ENCODE data around the gene MDC1.
"Not testable (repeated sequence)": the region's sequence is repeated elsewhere in the genome, so short reads cannot be mapped to it uniquely, and the experiment has no call there.

Gene MDC1

DNA sequence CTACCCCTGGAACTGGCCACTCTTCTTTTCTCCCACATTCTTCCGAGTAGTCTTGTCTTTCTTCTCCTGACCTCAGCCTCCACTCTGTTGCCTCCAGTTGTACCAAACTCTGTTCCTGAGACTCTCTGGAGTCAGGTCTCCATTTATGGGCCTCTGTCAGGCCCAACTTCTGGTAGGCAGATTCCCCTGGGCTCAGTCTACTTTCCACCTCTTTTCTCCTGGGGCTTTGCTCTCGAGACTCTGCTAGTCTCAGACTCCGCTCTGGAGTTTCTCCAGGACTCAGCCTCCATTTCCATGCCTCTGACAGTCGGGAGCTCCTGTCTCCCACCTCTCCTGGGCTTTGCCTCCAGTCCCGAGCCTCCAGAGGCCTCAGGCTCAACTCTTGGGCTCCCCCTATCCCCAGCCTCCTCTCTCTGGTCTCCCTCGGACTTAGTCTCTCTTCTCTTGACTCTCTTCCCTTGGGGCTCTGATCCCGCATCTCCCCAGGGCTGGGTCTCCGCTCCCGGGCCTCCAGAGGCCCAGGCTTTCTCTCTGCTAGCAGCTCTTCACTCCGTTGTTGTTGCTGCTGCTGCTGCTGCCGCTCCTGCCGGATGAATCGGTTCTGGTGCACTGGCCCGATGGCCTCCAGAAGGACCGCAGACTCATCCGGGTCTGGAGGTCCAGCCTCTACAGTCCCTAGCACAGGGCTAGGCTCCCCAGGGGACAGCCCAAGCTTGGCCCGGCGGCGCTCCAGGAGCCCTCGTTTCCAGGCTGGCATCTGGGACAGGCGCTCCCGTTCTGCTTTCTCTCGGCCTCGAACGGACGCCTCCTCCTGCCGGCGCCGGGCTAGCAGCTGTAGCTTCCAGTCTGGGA lies 31.7 kb downstream of the MDC1 start:
- in situ Hi-C loops (cut with MboI; ENCODE audit: low sequenced_read_pairs): no loop called here

DNA sequence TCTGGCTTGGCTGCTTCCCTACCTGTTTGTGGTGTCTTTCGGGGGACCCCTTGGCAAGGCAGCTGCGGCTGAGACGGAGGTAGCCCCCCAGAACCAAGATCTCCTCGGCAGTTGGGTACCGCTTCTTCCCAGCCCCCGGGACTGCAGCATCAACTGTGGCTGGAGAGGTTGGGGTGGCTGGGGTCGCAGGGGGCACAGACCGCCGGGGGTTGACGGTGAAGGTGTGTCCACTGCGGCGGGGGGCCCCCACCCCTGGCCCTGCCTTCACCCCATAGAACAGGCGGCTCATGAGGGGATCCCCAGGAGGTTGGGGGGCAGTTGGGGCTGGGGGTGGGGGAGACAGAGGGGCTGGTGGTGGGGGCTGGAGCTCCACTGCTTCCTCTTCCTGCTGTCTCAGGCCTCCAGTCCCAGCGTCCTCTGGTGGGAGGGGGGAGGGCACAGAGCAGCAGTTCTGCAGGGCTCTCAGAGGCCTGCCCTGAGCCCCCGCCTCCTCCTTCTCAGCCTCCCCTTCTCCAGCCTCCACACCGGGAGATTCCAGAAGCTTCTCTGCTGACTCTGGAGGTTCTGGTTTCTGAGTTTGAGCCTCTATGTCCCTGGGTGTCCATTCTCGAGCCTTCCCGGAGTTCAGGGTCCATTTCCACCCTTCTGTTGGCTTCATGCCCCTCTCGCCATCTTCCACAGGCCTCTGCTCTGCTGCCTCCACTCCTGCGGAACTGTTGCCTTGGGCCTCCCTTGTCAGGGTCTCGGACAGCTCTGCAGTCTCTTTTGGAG lies 32.5 kb downstream of the MDC1 start:
- in situ Hi-C loops (cut with MboI; ENCODE audit: low sequenced_read_pairs): loop anchor here (5.0 kb wide), 1 partner anchor 33 kb away; the partner anchor contains the start of gene MDC1

DNA sequence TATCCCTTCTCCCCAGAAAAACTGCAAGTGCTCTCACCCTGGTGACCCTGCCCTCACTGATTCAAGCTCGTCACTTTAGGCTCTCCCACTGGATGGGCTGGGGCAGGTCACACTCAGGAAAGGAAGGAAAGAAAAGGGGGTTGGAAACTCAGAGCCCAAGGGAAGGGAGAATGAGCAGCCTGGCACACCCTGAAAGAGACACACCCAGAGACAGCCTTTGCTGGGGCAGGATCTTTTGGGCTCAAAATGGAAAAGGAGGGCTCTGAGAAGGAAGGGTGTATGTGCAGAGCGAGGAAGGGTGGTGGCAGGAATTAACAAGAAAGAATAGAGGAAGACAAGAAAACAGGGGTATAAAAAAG lies 33.1 kb downstream of the MDC1 start:
- in situ Hi-C loops (cut with MboI; ENCODE audit: low sequenced_read_pairs): loop anchor here (5.0 kb wide), 1 partner anchor 33 kb away; the partner anchor contains the start of gene MDC1

DNA sequence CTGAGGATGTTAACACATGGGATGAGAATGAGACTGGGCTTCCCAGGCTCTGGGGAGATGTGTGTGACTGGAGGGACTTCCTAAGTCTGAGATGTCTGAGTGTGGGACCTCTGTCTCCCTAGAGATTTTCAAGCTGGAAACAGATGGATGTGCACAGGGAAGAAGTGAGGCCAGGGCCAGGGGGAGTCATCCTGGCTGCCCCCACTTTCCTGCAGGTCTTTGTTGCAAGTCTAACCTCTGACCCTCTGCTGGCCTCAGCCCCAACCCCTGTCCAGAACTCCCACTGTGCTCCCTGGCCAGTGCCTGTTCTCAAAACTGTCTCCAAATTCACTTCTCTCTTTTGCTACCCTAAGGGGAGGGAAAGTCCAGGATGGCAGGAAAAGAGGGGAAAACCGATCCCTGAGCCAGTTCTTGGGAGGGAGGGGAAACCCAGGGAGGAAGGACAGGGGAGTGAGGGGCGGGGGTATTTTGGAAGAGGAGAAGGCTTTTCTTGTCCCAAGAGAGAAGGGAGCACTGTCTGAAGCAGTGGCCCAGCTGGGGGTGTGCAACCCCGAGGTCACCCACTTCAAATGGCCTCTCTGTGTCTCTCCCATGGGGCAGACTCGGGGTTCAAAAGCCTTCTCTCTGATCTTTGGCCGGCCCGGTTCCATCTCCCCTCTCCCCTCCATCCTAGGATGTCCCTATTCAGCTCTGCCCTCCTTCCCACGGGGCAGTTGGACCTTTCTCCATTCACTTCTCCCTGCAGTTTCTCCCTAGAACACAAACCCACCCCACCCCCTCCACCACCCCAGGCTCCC lies 33.7 kb downstream of the MDC1 start:
- in situ Hi-C loops (cut with MboI; ENCODE audit: low sequenced_read_pairs): loop anchor here (5.0 kb wide), 1 partner anchor 34 kb away; the partner anchor contains the start of gene MDC1

DNA sequence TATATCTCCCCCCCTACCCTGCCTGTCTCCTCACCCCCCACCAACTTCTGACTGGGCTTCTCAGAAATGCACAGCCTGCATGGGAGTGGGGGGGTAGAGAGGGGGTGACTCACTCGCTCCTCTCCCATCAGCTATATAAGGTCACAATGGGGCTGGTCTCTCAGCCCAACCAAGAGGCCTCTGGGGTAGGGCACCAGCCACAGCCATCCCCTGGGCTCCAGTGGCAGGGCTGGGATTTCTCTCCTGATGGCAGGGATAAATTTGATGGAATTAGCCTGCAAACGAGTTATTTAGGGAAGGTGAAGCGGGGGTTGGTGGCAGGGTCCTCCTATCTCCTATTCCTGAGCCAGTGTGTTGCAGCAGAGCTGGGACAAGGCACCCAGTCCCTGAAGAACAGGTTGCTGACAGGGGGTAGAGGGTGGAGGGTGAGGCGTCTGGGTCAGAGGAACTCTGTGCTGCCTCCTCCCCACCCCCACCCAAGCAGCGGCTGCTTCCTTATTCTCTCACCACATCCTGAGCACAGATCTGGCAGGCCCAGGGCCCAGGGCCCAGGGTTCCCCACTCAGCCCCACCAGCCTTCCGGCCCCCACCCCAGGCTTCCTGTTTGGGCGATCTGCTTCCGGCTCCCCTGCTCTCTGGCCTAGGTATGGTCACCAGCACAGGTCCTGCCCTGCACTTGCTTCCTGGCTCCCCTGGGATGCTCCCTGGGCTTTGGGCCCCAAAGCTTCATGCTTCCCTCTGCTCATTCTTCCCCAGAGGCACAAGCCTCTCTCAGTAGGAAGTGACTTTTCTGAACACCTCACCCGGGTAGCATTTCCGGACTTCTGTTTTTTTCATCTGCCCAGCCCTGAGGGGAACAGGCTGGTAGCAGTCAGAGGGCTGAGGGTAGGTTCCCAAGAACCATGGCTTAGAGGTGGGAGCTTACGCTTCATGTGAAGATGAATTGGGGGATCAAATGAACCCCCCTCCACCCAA lies 34.7 kb downstream of the MDC1 start:
- in situ Hi-C loops (cut with MboI; ENCODE audit: low sequenced_read_pairs): loop anchor here (5.0 kb wide), 1 partner anchor 35 kb away; the partner anchor contains the start of gene MDC1

DNA sequence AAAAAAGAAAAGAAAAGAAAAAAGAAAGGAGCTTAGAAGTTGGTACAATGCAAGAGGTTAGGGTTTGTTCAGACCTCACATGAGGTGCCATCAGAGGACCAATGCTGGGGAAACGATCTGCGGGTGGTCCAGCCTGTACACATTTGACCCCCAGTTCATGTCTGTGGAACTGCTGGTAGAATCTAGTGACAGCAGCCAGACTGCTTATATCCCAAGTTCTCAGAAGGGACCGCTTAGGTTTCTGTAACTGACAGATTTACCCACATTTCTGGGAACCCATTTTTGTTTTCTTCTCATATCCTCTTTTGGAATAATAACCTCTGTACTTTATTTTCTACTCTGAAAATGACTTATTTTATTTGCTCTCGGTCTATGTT lies 35.3 kb downstream of the MDC1 start:
- in situ Hi-C loops (cut with MboI; ENCODE audit: low sequenced_read_pairs): loop anchor here (5.0 kb wide), 1 partner anchor 36 kb away; the partner anchor contains the start of gene MDC1

DNA sequence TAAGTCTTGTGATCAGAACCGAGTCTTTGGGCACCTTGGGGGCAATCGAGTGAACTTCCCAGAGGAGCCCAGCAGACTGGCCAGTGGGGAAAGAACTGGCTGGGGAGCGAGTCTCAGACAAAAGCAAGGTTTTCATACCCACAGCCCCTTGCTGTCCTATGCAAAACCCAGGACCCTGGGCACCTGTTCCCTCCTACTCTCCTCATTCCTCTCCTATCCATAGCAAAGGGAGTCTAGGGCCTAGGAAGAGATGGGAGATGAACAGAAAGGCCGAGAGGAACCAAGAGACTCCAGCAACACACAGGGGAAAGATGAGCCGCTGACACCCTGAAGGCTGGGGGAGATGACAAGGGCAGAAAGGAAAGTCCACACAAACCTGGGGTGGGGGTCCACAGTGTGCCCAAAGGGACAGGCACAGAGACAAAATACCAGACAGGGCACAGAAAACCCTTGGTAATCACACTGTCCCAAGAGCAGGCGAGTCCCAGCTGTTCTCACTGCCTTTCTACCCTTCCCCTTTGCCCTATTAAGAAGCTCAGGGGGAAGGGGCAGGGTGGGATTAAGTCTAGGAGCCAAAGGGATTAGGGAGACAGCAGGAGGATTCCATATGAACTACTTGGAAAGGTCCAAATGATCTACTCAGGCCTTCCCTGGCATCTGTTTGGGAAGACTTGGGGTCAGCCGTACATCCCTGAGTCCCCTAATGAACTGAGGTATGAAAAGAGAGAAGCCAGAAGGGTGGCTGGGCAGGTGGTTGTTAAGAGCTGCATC lies 37.1 kb downstream of the MDC1 start:
- in situ Hi-C loops (cut with MboI; ENCODE audit: low sequenced_read_pairs): loop anchor here (5.0 to 10.0 kb wide), 2 partner anchors 37 to 195 kb away; partner anchors contain the start of genes HLA-E and MDC1

DNA sequence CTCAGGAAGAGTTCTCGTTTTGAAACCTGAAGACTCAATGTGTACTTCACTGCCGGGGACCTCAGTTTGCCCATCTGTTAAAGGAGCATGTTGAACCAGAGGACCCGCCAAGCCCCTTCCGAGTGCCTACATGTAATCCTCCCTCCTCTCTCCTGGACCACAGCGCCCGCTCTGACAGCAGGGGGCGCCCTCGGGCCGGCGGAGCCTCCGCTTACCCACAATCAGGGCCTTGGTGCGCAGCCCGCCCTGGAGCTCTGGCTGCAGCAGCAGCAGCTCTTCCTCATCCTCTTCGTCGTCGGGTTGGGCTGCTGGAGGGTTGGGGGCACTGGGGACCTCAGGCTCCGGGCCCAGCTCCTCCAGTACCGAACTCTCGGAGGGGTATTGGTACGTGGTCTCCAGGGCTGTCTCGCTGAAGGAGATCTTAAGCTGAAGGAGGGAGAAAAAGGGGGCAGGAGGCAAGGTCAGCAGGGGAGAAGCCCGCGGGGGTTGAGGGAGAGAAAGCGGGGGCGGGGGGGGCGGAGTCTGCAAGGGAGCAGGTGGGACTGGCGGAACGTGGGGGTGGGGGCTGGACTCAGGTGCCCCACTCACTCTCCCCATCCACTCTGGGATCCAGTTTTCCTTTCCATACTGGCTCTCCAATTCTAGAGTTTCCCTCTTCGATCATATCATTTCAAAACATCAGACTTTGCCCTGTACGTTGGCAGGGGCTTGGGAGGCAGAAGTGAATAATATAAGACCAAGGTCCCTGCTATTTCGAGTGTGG lies 37.9 kb downstream of the MDC1 start:
- in situ Hi-C loops (cut with MboI; ENCODE audit: low sequenced_read_pairs): loop anchor here (10.0 kb wide), 1 partner anchor 194 kb away; the partner anchor contains the start of gene HLA-E

DNA sequence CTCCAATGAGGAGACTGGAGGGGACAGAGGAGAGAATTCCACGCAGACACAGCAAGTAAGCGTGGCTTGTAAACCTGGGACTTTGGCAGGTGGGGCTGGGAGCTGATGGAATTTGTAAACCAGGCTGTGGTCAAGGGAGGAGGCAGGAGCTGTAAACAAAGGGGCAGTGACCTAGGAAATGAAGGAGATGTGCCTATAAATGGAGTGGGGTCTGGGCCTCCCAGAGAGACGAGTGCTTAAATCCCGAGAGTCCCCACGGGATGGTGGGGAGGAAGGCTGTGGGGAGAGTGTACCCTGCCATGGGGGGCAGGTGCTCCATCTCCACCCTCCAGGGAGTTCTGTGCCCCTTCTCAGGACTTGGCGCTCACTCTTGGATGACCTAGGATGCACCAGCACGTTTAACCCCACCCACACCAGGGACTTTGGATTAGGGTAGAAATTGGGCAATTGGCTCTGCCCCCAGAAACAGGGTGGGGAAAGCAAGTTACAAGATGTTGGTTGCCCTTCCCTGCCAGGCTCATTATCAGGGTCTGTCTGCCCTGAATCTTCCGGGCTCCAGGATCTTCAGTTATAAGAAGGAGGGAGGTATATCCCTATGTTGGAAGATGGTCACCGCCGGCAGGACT lies 40.3 kb downstream of the MDC1 start:
- in situ Hi-C loops (cut with MboI; ENCODE audit: low sequenced_read_pairs): loop anchor here (10.0 kb wide), 1 partner anchor 192 kb away; the partner anchor contains the start of gene HLA-E

DNA sequence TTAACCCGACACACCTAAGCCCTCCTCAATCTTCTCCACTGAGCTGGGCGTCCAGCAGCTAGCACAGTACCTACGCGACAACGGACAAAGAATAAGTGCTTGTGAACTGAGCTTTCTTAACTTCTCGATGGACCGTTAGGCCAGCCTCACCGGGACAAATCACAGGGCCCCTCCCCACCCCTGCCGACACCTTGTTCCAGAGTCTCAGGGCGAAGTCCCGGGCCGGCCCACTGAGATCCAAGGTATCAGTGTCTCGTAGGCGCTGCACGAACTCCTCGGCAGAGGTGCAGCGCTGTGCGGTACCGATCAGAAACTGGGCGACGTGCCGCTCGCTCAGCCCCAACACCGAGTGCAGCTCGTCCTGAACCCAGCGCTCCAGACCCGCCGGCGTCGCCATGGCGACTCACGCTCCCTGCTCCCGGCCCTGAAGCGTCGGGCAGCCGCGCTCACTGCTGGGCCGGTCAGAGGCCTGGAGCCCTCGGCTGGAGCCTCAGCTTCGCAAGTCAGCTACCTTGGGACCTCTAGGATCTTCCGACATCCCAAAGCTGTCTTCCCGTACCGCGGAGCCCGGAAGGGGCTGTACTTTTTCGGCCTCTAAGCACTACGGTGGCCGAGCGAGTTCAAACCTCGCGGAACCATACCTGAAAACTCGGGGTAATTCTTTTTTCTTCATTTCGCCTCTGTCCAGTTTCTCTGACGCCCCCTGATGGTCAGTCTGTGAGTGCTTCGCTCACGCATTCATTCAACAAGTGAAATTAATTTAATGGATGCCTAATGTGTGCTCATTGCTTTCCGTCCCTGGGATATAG lies 44.4 kb downstream of the MDC1 start, which contains the start of gene DHX16:
Gene DHX16 (minus strand): TSS at position 562 of the 809 bp plus-strand sequence. CDS start 165 bp downstream, at position 397.
- in situ Hi-C loops (cut with MboI; ENCODE audit: low sequenced_read_pairs): loop anchor here (10.0 kb wide), 1 partner anchor 188 kb away; the partner anchor contains the start of gene HLA-E

DNA sequence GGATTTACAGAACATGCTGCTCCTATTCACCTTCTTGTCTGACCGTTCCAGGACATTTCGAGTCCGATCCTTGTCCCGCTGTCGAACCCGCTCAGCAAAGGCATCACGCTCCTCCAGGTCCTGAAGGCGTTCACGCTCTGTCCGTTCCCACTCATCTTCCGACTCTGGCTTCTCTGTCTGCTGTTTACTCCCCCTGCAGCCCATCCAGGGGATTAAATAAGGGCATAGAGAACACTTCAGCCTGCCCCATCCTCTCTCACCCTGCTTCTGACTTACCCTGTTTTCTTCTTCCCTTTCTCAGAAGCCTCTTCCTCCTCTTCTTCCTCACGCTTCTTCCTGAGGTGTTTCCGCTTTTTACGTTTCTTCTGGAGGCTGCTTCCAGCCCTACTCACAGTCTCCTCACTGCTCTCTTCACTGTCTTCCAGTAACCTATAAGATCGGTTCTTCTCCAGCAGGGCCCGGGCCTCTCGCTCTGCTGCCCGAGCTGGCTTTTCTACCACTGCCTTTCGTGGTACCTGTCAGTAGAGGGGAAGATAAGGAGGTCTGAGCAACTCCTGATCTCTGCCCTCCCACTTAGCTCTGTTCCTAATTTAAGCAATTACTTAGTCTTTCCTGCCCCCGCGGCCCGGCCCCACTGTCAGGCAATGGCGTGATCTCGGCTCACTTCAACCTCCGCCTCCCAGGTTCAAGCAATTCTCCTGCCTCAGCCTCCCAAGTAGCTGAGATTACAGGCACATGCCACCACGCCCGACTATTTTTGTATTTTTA lies 46.1 kb downstream of the MDC1 start:
- in situ Hi-C loops (cut with MboI; ENCODE audit: low sequenced_read_pairs): loop anchor here (10.0 kb wide), 1 partner anchor 186 kb away; the partner anchor contains the start of gene HLA-E

DNA sequence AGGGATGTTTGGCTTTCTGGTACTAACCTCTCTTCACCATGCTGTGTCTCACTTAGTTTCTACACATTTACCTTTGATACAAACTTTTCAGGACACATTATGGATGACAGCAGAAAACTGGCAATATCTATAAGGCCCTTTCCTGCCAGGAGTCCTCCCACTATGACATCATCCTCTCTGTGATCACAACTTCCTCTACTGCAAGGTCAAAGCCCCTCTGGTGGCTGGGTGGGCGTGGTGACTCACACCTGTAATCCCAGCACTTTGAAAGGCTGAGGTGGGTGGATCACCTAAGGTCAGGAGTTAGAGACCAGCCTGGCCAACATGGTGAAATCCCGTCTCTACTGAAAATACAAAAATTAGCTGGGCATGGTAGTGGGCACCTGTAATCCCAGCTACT lies 50.8 kb downstream of the MDC1 start:
- in situ Hi-C loops (cut with MboI; ENCODE audit: low sequenced_read_pairs): not testable (repeated sequence)

DNA sequence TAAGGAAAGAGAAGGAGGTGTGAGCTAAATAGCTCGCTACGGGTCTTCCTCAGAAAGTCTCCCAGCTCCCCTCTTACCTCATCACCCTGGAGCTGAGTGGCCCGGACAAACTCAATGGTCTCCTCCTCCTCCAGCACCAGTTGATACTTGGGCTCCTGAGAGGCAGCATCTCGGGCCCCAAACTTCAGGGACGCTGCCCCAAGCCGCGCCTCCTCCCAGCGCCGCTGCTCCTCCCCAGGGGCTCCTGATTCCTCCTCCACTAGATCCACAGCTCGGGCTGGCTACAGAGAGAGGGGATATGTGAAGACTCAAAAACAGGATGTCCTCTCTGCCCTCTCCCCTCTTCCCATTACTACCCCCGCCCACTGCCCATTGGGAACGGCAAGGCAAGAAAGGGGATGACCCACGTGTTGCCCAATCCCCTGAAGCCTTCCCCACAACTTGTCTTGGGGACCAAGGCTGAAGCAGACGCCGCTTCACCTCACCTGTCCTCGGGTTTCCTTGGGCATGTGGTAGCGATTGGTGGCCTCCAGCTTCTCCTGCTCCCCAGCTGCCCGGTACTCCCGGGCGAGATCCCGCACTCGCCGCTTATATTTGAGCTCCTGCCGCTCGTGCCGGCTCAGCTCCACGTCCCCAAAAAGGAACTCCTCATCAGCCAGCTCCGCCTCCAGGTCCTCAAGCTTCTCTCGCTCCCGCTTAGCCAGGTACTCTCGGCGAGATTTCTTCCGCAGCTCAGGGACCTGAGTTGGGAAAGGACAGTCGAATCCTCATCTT lies 51.9 kb downstream of the MDC1 start:
- in situ Hi-C loops (cut with MboI; ENCODE audit: low sequenced_read_pairs): no loop called here

DNA sequence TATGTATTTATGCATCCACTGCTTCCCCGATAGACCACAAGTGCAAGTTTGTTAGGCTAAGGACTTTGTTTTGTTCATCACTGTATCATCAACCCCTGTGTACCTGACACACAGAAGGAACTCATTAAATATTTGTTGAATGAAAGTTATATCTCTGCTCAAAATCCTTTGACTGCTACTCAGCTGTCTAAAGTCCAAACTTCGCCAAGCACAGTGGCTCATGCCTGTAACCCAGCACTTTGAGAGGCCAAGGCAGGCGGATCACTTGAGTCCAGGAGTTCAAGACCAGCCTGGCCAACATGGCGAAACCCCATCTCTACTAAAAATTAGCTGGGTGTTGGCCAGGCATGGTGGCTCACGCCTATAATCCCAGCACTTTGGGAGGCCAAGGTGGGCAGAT lies 59.2 kb downstream of the MDC1 start:
- in situ Hi-C loops (cut with MboI; ENCODE audit: low sequenced_read_pairs): not testable (repeated sequence)

DNA sequence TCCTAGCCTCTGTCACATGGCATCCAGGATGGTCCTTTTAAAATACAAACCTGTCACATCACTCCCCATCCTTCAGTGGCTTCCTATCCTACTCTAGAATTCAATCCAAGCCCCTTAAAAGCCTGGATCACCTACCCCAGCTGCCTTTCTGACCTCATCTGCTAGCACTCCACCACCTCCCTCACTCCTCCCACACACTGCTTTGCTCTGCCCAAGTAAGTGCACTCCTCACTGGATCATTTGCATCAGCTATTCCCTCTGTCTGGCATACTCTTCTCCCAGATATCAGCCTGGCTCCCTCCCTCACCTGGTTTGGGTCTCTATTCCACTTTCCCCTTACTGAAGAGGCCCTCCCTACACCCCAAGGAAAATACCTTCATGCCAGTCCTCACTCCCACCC lies 59.6 kb downstream of the MDC1 start:
- in situ Hi-C loops (cut with MboI; ENCODE audit: low sequenced_read_pairs): no loop called here

Data from HL-60/S4 (cell line).